ENCODE results near the gene SH3PXD2B. TPM values are rescaled to one million over a fixed set of nuclear protein-coding genes. Genes with fewer than 3 reads are reported as not detected.

The SH3PXD2B gene
- total RNA-seq, 6 experiments from 2014 or later, result 2.5 to 6.8 (median 5.2) TPM

DNA sequence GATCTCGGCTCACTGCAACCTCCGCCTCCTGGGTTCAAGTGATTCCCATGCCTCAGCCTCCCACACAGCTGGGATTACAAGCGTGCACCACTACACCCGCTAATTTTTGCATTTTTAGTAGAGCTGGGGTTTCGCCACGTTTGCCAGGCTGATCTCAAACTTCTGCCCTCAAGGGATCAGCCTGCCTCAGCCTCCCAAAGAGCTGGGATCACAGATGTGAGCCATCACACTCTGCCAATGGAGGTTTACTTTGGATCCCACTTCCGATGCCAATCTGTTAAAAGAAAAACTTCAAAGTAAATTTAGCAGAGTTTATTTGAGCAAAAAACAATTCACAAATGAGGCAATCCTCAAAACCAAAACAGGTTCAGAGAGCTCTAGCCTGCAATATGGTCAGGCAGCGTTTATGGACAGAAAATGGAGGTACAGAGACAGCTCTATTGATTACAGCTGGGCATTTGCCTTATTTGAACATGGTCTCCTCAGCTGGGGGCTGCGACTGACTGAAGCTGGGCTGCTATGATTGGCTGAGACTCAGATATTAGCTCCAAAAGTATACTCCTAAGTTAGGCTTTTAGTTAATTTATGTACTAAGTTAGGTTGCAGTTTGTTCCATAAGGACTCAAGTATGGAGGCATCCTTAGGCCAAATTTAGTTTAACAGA, 152.1 kb downstream of the SH3PXD2B start:
- peak in 2 of 4 donors; percentile 59 to 62 for ATAC-seq
- no peak overlapping the region for H3K27ac ChIP-seq
- H3K27me3 ChIP-seq, result no peaks in the 10 kb centered on the region
- H3K4me3 ChIP-seq, result no peak overlapping the region
- TF ChIP-seq, protein P1, sequence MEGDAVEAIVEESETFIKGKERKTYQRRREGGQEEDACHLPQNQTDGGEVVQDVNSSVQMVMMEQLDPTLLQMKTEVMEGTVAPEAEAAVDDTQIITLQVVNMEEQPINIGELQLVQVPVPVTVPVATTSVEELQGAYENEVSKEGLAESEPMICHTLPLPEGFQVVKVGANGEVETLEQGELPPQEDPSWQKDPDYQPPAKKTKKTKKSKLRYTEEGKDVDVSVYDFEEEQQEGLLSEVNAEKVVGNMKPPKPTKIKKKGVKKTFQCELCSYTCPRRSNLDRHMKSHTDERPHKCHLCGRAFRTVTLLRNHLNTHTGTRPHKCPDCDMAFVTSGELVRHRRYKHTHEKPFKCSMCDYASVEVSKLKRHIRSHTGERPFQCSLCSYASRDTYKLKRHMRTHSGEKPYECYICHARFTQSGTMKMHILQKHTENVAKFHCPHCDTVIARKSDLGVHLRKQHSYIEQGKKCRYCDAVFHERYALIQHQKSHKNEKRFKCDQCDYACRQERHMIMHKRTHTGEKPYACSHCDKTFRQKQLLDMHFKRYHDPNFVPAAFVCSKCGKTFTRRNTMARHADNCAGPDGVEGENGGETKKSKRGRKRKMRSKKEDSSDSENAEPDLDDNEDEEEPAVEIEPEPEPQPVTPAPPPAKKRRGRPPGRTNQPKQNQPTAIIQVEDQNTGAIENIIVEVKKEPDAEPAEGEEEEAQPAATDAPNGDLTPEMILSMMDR (IDR thresholded peaks at IDR 0.05), result no peak
- TF ChIP-seq POLR2A (IDR thresholded peaks at IDR 0.05), result no peak
- 59% methylated on average over 8 of the region's 9 CpGs for WGBS (ENCODE audit: insufficient coverage, low coverage, low lambda C conversion rate, missing lambda C conversion rate)
- DNase-seq, result no peak
- intact Hi-C loops (cut with DNase I), result no loop called here
- peaks cover 0 to 8% (median 0%) of the 10 kb centered on the region in 4 donors for H3K4me1 ChIP-seq
- peaks cover 0 to 3% (median 0%) of the 10 kb centered on the region in 4 donors for H3K9me3 ChIP-seq
- no peaks in the 10 kb centered on the region for H3K36me3 ChIP-seq

DNA sequence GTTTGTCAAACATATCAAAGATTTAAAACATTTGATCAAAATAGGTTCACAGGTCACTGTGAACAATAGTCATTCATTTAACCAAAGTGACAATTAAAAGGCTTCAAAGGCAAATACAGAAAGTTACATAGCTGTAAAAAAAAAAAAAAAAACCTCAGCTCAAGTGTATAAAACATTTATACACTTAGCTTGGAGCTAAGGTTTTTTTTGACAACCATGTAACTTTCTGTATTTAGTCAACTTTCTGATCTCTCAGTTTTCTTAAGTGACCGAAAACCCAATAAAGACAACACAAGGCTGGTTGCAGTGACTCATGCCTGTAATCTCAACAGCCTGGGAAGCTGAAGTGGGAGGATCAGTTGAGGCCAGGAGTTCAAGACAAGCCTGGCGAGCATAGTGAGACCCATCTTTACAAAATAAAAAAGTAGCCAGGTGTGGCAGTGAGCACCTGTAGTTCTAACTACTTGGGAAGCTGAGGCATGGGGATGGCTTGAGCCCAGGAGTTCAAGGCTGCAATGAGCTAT, 154.3 kb downstream of the SH3PXD2B start:
- intact Hi-C loops (cut with DNase I), result loop anchor here in 1 of 2 donors (5.0 kb wide), 1 partner anchor 193 kb away; no protein-coding TSS in a partner anchor
- ATAC-seq, result no peak
- no peaks in the 10 kb centered on the region for H3K9me3 ChIP-seq
- H3K27ac ChIP-seq, result no peak overlapping the region
- no peak overlapping the region for H3K4me3 ChIP-seq
- no peaks in the 10 kb centered on the region for H3K36me3 ChIP-seq
- no peak for DNase-seq
- TF ChIP-seq, protein P1 (IDR thresholded peaks at IDR 0.05), result no peak
- TF ChIP-seq POLR2A (IDR thresholded peaks at IDR 0.05), result no peak
- H3K4me1 ChIP-seq, result peaks cover 0 to 8% (median 0%) of the 10 kb centered on the region in 4 donors
- no peaks in the 10 kb centered on the region for H3K27me3 ChIP-seq
- 88% methylated on average over 2 of the region's 2 CpGs for WGBS (ENCODE audit: insufficient coverage, low coverage, low lambda C conversion rate, missing lambda C conversion rate)

DNA sequence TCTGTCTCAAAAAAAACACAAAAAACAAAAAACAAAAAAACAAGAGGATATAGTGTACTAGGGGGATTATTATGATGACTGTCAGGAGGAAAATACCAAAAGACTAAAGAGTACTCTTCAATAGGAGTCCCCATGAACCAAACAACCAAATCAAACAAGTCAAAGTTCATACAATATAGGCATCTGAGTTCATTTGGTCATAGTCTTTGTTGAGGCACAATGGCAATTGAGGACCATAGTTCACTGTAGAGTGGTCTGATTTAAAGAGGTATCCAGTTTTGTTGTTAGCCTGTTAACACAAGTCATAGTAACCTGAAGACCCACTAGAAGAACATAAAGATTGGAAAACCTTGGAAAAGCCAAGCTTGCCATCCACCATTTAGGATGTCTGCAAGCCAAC, 159.5 kb downstream of the SH3PXD2B start:
- Histone ChIP-seq H3K4me3 (no peak overlapping the region), H3K36me3 (no peaks in the 10 kb centered on the region), H3K4me1 (peaks cover 0 to 7% (median 0%) of the 10 kb centered on the region in 4 donors), H3K9me3 (no peaks in the 10 kb centered on the region), H3K27me3 (no peaks in the 10 kb centered on the region), H3K27ac (no peak overlapping the region)
- no peak for ATAC-seq
- TF ChIP-seq, protein P1 (IDR thresholded peaks at IDR 0.05), result no peak
- no peak for TF ChIP-seq POLR2A (IDR thresholded peaks at IDR 0.05)
- no peak for DNase-seq
- intact Hi-C loops (cut with DNase I), result loop anchor here in 1 of 2 donors (5.0 kb wide), 1 partner anchor 188 kb away; no protein-coding TSS in a partner anchor

DNA sequence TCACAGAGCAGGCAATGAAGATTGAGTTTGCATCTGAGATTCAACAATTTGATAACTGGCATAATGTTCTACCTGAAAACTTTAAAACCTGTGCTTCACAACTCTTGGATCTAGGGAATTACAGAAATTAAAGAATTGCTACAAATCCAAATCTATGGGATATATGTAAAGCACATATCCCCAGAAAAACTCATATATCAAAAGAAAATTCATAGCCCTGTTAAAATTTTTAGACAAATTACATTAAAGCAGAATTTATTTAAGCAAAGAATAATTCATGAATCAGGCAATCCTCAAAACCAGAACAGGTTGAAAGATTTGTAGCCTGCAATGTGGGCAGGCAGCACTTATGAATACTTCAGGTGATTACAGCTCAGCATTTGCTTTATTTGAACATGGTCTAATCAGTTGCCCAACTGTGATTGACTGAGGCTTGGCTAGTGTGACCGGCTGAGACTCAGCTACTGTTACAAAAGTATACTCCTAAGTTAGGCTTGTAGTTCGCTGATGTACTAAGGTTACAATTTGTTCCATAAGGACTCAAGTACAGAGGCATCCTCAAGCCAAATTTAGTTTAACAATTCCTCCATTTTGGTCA, 160.5 kb downstream of the SH3PXD2B start:
- TF ChIP-seq, protein P1 (IDR thresholded peaks at IDR 0.05), result peak in 1 of 4 donors; percentile 2
- TF ChIP-seq POLR2A (IDR thresholded peaks at IDR 0.05), result no peak
- intact Hi-C loops (cut with DNase I), result no loop called here
- 48% methylated on average over 2 of the region's 2 CpGs for WGBS (ENCODE audit: insufficient coverage, low coverage, low lambda C conversion rate, missing lambda C conversion rate)
- no peaks in the 10 kb centered on the region for H3K27me3 ChIP-seq
- H3K36me3 ChIP-seq, result no peaks in the 10 kb centered on the region
- no peak overlapping the region for H3K4me3 ChIP-seq
- DNase-seq (no peak), ATAC-seq (peak in 2 of 4 donors; percentile 44 to 54)
- no peaks in the 10 kb centered on the region for H3K9me3 ChIP-seq
- no peak overlapping the region for H3K27ac ChIP-seq
- peaks cover 0 to 7% (median 0%) of the 10 kb centered on the region in 4 donors for H3K4me1 ChIP-seq

Data from right lobe of liver (tissue), 6 donors.